Measurements from ENCODE around the gene PTTG1.

DNA sequence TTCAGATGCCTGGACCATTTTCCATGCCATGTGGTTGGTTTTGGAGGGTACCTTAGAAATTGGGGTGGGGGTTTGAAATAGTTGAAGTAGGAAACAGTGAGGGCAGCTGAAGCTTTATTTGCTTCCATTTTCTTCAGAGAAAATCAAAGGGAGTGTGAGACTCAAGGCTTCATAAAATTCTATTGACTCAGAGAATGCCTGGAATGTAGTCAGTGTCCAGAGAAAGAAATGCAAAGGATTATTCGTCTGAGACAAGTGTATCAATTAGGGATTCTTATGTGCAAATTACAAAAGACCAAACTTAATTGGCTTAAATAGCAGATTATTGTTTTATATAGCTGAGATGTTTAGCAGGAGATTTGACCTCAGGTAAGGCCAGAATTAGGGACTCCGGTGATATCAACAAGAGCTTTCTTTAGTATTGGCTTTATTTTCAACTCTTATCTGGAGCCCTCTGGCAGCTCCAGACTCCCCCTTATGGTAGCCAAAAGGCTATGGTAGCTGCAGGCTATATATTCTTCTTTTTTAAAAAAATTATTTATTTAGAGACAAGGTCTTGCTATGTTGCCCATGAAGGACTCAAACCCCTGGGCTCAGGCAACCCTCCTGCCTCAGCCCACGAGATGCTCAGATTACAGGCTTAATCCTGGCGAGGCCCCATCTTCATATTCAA, 38.9 kb downstream of the PTTG1 start:
- TF ChIP-seq EZH2 (IDR thresholded peaks at IDR 0.05; ENCODE audit: low read length, missing control alignments): no peak
- TF ChIP-seq, protein P1, sequence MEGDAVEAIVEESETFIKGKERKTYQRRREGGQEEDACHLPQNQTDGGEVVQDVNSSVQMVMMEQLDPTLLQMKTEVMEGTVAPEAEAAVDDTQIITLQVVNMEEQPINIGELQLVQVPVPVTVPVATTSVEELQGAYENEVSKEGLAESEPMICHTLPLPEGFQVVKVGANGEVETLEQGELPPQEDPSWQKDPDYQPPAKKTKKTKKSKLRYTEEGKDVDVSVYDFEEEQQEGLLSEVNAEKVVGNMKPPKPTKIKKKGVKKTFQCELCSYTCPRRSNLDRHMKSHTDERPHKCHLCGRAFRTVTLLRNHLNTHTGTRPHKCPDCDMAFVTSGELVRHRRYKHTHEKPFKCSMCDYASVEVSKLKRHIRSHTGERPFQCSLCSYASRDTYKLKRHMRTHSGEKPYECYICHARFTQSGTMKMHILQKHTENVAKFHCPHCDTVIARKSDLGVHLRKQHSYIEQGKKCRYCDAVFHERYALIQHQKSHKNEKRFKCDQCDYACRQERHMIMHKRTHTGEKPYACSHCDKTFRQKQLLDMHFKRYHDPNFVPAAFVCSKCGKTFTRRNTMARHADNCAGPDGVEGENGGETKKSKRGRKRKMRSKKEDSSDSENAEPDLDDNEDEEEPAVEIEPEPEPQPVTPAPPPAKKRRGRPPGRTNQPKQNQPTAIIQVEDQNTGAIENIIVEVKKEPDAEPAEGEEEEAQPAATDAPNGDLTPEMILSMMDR (conservative IDR thresholded peaks at IDR 0.05 in 1 of 2, IDR thresholded peaks at IDR 0.05 in 1 of 2; ENCODE audit: low read depth in 1 of 2, low read length in 2 of 2): peak; percentile 16 to 20

All from fibroblast of lung (primary cell).